Activated CD4-positive, CD25-positive, alpha-beta regulatory T cell treated with anti-CD3 and anti-CD28 coated beads, Interleukin-2, amount 50 U/mL, for 72 hours (primary cell): ENCODE results near the gene EDDM13.
A peak's percentile ranks its signal among the peaks of the same experiment; 100 is the strongest.
"Not testable (repeated sequence)": the region's sequence is repeated elsewhere in the genome, so short reads cannot be mapped to it uniquely, and the experiment has no call there.

Source experiments
- DNase-seq: peaks from one replicate; pipeline ENCODE4 v3.0.0; 2021

EDDM13 gene, protein sequence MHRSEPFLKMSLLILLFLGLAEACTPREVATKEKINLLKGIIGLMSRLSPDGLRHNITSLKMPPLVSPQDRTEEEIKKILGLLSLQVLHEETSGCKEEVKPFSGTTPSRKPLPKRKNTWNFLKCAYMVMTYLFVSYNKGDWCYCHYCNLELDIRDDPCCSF

GRCh38 chr19:56272161-56272798 is at the start of gene EDDM13:
EDDM13 (plus strand) TSS chr19:56272748; CDS start chr19:56272835, 87 bp downstream.
- DNase-seq, result no peak

DNA sequence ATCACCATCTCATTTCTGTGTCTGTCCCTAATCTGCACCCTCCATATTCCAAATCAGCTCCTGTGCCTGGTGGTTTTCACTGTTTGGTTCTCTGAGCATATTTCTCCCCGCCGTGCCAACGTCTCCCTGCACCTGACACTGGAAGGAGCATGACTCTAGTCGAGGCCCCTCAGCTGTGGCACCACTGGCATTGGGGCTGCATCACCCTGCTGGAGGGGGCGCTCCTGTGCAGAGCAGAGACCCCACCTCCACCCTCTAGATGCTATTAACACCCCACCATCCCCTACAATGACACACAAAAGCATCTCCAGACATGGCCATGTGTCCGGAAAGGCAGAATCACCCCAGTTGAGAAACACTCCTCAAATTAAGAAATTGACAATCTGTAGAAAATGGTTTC is 49.6 kb upstream of the EDDM13 start:
- no peak for DNase-seq

DNA sequence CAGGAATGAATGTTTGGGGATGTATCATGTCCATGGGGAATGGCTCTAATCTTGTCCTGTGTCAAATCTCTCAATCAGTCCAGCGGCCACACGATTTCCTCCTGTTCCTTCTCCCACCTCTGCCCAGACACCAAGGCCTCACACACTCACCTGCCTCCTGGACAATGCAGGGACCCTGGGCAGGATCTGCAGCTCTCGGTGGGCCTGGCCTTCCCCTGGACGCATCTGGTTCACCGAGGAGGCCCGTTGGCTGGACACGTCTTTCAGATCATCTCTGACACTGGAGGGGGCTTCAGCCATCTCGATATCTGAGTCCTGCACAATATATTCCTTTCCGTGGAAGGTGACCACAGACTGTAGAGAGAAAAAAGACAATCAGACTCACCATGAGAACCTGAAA is 49.1 kb upstream of the EDDM13 start:
- DNase-seq, result no peak

GRCh38 chr19:56245121-56245740 is 27.3 kb upstream of the EDDM13 start:
- DNase-seq, result no peak

DNA sequence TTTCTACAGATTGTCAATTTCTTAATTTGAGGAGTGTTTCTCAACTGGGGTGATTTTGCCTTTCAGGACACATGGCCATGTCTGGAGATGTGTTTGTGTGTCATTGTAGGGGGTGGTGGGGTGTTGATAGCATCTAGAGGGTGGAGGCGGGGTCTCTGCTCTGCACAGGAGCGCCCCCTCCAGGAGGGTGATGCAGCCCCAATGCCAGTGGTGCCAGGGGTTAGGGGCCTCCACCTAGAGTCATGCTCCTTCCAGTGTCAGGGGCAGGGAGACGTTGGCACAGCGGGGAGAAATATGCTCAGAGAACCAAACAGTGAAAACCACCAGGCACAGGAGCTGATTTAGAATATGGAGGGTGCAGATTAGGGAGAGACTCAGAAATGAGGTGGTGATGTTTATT is 26.8 kb upstream of the EDDM13 start:
- DNase-seq, result not testable (repeated sequence)

- DNase-seq, result not testable (repeated sequence)
These were observed 23.7 kb upstream of the EDDM13 start for GRCh38 chr19:56248736-56249338.

GRCh38 chr19:56252699-56253422 is 19.7 kb upstream of the EDDM13 start:
- peak; percentile 81 for DNase-seq

GRCh38 chr19:56253737-56254136 is 18.8 kb upstream of the EDDM13 start:
- DNase-seq, result no peak

DNA sequence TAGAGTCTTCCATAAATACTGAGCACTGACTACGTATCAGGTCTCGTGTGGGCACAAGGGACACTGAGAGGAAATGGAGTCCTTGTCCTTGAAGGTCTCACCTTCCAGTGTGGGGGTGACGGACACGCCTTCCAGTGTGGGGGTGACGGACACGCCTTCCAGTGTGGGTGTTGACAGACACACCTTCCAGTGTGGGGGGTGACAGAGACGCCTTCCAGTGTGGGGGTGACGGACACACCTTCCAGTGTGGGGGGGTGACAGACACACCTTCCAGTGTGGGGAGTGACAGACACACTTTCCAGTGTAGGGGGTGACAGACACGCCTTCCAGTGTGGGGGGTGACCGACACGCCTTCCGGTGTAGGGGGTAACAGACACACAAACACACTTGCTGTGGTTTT is 14.3 kb upstream of the EDDM13 start:
- no peak for DNase-seq

GRCh38 chr19:56261145-56261544 is 11.4 kb upstream of the EDDM13 start:
- no peak for DNase-seq

DNA sequence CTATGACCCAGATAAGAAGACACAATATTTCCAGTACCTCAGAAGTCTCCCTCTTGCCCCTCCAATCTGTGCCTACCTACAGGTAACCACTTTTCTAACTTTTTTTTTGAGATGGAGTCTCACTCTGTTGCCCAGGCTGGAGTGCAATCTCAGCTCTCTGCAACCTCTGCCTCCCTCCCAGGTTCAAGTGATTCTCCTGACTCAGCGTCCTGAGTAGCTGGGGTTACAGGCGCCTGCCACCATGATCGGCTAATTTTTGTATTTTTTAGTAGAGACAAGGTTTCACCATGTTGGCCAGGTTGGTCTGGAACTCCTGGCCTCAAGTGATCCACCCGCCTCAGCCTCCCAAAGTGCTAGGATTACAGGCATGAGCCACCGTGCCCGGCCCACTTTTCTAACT is 10.6 kb upstream of the EDDM13 start:
- DNase-seq, result not testable (repeated sequence)

- no peak for DNase-seq
These were observed 9.2 kb upstream of the EDDM13 start for GRCh38 chr19:56263319-56263718.

GRCh38 chr19:56266051-56266450 is 6.5 kb upstream of the EDDM13 start:
- DNase-seq, result no peak

GRCh38 chr19:56269348-56269747 is 3.2 kb upstream of the EDDM13 start:
- DNase-seq, result no peak

- no peak for DNase-seq
These were observed 1.9 kb upstream of the EDDM13 start for GRCh38 chr19:56270676-56271075.

- DNase-seq, result no peak
These were observed 1.4 kb upstream of the EDDM13 start for GRCh38 chr19:56271151-56271550.

DNA sequence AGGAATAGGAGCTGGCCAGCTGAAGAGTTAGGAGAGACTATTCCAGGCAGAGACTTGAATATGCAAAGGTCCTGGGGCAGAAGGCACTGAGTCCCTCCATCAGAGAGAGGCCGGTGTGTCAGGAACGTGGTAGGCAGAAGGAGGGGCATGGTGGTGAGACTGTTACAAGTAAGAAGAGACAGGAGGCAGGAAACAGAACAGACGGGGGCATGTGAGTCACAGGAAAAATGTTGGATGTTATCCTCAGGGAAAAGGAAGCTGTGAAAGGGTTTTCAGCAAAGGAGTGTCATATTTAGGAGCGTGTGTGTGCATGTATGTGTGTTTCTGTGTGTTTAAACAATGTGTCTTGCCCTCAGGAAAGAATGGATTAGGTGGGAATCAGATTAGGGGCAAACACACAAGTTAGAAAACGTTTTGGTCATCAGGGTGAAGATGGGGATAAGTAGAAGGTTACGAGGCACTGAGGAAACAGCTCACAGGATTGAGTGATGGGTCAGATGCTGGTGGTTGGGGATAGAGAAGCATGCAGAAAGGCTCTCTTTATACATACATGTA is 1.1 kb downstream of the EDDM13 start:
- DNase-seq, result no peak

GRCh38 chr19:56282809-56283208 is 10.3 kb downstream of the EDDM13 start:
- no peak for DNase-seq

GRCh38 chr19:56284746-56285145 is 12.2 kb downstream of the EDDM13 start:
- DNase-seq, result no peak

DNA sequence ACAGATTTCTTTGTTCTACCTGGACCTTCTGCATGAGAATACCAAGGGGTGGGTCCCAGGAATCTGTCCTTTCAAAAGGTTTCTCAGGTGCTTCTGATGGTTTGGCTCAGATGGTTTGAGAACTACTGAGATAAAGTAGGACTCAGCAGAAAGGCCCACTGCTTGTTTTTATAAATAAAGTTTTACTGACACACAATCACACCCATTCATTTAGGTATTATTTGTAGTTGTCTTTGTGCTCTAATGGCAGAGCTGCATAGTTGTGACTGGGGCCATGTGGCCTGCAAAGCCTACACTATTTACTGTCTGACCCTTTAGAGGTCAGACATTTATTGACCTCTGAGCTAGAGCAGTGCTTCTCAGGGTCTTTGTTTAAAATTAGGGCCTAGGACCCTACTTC is 17.6 kb downstream of the EDDM13 start:
- no peak for DNase-seq

DNA sequence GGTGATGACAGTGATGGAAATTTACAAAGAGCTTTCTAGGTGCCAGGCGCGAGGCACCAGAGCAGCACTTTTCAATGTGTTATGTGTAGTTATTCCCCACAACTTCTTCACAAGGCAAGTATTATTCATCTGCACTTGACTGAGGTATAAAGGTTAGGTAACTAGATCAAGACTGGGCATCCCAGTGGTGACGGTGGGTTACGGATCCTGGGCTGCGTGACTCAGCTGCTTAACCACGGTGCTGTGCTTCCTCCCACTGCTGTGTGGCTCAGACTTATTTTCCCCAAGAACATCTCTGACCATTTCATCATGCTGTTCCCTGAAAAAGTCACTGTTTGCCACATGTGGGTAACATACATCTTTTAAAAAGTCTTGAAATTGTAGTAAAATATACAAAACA is 19.3 kb downstream of the EDDM13 start:
- no peak for DNase-seq

DNA sequence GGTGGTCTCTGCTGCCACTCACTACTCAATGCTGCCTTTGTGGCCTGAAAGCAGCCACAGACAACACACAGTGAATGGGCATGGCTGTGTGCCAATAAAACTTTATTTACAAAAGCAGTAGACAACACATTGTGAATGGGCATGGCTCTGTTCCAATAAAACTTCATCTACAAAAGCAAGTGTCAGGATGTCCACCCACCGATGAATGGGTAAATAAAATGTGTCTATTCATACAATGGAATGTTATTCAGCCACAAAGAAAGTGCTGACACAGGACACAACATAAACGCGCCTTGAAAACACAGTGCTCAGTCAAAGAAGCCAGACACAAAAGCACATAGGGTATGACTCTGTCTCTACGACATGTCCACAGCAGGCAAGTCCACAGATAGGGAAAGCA is 22.0 kb downstream of the EDDM13 start:
- no peak for DNase-seq
